GM06990 (cell line): ENCODE measurements around the gene DEGS2.

ENCODE experiments used
- DNase-seq: peaks from one replicate; pipeline ENCODE4 v3.0.0-alpha.2; 2011; ENCODE audit not compliant: insufficient read length; ENCODE audit errors: extremely low read depth
- H3K27me3 ChIP-seq: replicated peaks from 2 replicates; pipeline ENCODE4 v1.6.0; 2011; ENCODE audit warnings: low read length; ENCODE audit not compliant: control insufficient read depth, insufficient read depth
- H3K36me3 ChIP-seq: 2 replicates; pipeline ENCODE4 v1.5.1; 2011; ENCODE audit warnings: low read length; ENCODE audit not compliant: control insufficient read depth, insufficient read depth
- H3K4me3 ChIP-seq: replicated peaks from 2 replicates; pipeline ENCODE4 v1.5.1; 2011; ENCODE audit warnings: low read depth, mild to moderate bottlenecking, control low read depth, low read length
- TF ChIP-seq, protein P1 (sequence below): IDR thresholded peaks from 2 replicates; pipeline ENCODE4 v1.5.1; 2011; ENCODE audit warnings: low read length, control low read depth, mild to moderate bottlenecking, inconsistent platforms; ENCODE audit not compliant: insufficient read depth, poor library complexity, severe bottlenecking

Gene DEGS2

GRCh38 chr14:100126401-100126800 lies 33.0 kb downstream of the DEGS2 start:
- Histone ChIP-seq H3K4me3 (no peak overlapping the region), H3K27me3 (no peaks in the 10 kb centered on the region), H3K36me3 (peaks cover 62% of the 10 kb centered on the region)
- no peak for DNase-seq
- TF ChIP-seq, protein P1, sequence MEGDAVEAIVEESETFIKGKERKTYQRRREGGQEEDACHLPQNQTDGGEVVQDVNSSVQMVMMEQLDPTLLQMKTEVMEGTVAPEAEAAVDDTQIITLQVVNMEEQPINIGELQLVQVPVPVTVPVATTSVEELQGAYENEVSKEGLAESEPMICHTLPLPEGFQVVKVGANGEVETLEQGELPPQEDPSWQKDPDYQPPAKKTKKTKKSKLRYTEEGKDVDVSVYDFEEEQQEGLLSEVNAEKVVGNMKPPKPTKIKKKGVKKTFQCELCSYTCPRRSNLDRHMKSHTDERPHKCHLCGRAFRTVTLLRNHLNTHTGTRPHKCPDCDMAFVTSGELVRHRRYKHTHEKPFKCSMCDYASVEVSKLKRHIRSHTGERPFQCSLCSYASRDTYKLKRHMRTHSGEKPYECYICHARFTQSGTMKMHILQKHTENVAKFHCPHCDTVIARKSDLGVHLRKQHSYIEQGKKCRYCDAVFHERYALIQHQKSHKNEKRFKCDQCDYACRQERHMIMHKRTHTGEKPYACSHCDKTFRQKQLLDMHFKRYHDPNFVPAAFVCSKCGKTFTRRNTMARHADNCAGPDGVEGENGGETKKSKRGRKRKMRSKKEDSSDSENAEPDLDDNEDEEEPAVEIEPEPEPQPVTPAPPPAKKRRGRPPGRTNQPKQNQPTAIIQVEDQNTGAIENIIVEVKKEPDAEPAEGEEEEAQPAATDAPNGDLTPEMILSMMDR, result no peak

GRCh38 chr14:100124551-100125088 lies 34.8 kb downstream of the DEGS2 start:
- TF ChIP-seq, protein P1, result no peak
- no peak for DNase-seq
- peaks cover 53% of the 10 kb centered on the region for H3K36me3 ChIP-seq
- no peak overlapping the region for H3K4me3 ChIP-seq
- H3K27me3 ChIP-seq, result no peaks in the 10 kb centered on the region

GRCh38 chr14:100123618-100124017 lies 35.8 kb downstream of the DEGS2 start:
- Histone ChIP-seq H3K4me3 (no peak overlapping the region), H3K27me3 (no peaks in the 10 kb centered on the region), H3K36me3 (peaks cover 54% of the 10 kb centered on the region)
- TF ChIP-seq, protein P1, result no peak
- DNase-seq, result no peak

DNA sequence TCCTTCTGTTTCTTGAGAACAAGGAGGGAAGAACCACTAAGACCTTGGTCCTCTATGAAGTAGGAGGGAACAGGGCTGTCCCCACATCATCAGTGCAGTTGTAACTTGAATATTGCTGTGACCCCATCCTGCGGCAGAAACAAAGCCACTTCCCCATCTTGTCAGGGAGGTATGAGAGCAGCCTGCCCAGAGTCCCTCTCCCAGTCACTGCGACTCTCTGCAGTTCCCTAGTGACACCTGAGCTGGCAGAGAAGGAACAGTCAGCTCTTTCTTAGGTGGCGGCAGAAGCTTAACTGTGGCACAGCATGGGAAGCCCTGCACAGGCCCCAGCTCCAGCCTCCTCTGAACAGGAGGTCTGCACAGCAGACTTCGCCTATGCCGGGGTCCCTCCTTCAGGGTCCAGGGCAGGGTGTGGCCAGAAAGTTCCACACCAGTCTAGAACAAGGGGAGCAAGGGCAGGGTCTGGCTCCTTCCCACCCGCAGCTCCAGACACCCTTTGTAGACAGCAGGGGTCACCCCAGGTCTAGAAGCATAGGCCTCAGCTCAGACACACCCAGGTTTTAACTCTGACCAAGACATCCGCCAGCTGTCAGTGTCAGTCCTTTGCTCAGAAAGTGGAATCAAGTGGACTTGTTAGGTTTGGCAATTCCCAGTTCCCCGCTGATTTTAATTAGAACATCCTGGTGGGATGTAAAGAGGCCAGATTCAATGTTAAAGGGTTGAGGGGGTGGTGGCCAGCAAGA lies 36.8 kb downstream of the DEGS2 start:
- Histone ChIP-seq H3K27me3 (no peaks in the 10 kb centered on the region), H3K4me3 (no peak overlapping the region), H3K36me3 (peaks cover 49% of the 10 kb centered on the region)
- TF ChIP-seq, protein P1, result no peak
- DNase-seq, result no peak

DNA sequence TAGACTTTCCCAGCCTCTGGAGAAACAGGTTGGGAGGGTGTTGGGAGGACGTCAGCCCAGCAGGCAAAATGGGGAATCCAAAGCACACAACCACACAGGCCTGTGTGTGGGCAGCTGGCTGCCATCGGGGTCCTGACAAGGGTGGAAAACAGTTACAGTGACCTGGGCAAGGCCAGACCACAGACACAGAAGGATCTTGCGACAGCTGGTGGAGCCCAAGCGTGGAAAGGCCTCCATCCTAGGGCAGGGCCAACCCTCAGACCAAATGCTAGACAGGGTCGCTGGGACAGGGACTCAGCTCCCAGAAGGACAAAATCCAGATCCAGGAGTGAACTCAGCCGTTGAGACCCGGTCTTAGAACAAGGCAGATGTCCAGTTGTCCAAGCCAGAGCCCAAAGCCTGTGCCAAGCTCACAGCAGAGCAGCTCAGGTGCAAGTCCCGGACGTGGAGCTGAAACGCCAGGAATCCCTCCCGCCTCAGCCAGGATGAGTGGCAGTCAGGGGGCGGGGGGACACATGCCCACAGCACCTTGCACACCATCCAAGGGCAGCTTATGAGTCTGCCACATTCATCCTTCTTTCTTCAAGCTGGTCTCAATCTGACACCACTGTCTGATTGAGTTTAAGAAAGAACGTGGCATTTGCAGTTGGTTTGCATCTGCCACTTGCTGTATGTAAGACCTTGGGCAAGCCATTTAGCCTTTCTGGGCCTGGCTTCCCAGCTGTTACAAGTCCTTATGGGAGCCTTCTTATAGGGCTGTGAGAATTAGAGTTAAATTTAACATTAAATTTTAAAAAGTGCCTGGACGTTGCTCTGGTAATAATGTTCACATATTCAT lies 37.6 kb downstream of the DEGS2 start:
- no peak for DNase-seq
- Histone ChIP-seq H3K36me3 (peaks cover 48% of the 10 kb centered on the region), H3K4me3 (no peak overlapping the region), H3K27me3 (no peaks in the 10 kb centered on the region)
- TF ChIP-seq, protein P1, result no peak
